Measurements from ENCODE around the gene POM121.
A peak's percentile ranks its signal among the peaks of the same experiment; 100 is the strongest.
"Not testable (repeated sequence)": the region's sequence is repeated elsewhere in the genome, so short reads cannot be mapped to it uniquely, and the experiment has no call there.

Gene POM121

DNA sequence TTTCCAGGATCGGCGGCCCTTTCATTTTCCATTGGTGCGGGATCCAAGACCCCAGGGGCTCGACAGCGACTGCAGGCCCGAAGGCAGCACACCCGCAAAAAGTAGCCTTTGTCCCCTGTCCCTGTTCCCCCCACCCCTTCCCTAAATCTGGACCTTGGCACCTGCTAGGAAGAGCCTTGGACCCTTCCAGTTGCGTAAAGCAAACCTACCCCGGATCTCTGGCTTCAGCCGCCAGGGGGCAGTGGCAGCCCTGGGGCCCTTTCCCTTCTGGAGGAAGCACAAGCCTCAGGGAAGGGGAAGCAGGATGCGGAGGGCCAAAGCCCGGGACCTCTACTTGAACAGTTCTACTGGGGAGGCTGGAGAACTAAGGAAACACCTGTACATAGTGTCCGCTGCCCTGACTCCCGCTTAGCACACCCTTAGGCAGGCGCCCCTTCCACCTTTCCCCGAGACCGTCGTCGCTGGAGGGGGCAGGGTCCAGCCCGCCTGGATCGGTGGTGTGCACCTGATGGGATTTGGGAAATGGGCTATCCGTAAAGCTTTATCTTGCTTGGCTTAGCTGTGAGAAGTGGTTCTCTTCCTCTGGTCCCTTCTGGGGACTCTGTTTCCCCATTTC lies 21.3 kb downstream of the POM121 start:
- TF ChIP-seq, protein P1, sequence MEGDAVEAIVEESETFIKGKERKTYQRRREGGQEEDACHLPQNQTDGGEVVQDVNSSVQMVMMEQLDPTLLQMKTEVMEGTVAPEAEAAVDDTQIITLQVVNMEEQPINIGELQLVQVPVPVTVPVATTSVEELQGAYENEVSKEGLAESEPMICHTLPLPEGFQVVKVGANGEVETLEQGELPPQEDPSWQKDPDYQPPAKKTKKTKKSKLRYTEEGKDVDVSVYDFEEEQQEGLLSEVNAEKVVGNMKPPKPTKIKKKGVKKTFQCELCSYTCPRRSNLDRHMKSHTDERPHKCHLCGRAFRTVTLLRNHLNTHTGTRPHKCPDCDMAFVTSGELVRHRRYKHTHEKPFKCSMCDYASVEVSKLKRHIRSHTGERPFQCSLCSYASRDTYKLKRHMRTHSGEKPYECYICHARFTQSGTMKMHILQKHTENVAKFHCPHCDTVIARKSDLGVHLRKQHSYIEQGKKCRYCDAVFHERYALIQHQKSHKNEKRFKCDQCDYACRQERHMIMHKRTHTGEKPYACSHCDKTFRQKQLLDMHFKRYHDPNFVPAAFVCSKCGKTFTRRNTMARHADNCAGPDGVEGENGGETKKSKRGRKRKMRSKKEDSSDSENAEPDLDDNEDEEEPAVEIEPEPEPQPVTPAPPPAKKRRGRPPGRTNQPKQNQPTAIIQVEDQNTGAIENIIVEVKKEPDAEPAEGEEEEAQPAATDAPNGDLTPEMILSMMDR (IDR thresholded peaks at IDR 0.05; ENCODE audit: low read depth, low read length) = peak; percentile 27
- DNase-seq (ENCODE audit: low read depth in 2 of 2); H3K4me3 ChIP-seq (replicated peaks in 1 of 2; ENCODE audit: low read depth in 2 of 2, low read length in 2 of 2): not testable (repeated sequence)

DNA sequence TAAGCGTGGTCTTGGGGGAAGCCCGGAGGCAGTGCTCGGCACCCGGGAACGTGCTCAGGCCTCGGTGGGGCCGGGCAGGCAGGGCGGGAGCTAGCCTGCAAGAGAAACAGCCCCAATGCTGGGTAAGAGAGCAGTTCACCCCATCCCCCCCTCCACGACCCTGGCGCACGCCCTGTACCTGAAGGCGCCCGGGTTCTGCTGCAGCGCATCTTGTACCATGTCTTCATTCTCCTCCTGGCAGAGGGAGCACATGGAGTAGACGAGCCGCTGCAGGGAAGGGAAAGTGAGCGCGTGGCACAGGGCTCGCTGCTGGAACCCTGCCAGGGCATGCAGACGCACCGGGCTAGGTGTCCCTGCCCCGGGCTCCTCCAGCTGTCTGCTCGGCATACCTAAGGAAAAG lies 23.8 kb downstream of the POM121 start:
- DNase-seq (ENCODE audit: low read depth in 2 of 2); H3K4me3 ChIP-seq (replicated peaks in 1 of 2; ENCODE audit: low read depth in 2 of 2, low read length in 2 of 2): not testable (repeated sequence)

DNA sequence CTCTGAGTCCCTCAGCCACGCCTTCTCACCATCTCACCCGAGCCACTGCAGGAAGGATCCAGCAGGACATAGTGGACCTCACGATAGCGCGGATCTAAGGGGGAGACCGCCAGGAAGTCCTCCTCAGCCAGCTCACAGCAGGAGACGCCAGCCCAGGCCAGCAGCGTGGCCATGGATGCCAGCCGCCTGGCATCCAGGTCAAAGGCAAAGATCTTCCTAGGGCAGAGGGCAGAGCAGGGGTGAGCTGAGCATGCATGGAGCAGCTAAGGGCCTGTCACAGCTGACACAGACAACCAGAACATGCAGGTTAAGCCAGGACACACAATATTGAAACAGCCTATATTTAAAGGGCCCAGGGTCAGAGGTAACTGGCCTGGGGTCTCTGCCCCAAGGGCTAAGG lies 24.4 kb downstream of the POM121 start:
- DNase-seq (ENCODE audit: low read depth in 2 of 2) = not testable (repeated sequence)

DNA sequence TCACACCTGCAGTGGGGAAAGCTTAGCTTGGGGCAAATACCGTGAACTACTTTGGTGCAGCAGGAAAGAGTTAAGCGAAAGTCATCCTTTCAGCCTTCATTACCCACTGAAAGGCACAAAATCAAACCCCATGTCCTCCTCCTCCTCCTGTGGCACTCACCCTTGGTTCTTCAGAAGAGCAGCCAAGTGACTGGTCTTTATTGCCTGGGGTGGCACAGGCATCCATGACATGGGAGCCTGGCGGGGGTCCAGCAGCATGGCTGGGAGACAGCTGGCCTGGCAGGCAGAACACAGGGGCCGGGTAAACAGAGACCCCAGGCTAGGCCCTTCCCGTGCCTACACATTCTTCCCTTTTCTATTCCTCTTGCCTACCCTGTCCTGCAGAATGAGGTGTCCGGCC lies 24.8 kb downstream of the POM121 start:
- DNase-seq (ENCODE audit: low read depth in 2 of 2); H3K4me3 ChIP-seq (replicated peaks in 1 of 2; ENCODE audit: low read depth in 2 of 2, low read length in 2 of 2): not testable (repeated sequence)

More for the DNA sequence above, 24.4 kb downstream of the POM121 start:
- H3K4me3 ChIP-seq (replicated peaks in 1 of 2; ENCODE audit: low read depth in 2 of 2, low read length in 2 of 2) = not testable (repeated sequence)

DNA sequence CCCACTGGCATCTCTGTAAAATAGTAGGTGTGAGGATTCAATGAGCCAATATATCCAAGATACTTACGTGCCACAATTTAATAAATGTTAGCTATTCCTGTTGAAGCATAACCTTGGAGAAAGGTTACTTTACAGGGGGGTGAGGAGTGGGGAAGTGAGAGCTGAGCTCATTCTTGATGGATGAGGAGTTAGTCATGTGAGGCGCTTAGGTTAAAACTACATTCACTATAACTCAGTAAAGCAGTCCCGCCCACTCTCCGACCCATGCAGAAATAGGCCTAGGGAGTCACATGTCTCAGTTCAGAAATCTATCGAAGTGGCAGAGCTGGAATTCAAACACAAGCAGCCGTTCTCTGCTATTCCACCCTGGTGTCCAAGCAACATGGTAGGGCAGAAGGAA lies 25.5 kb downstream of the POM121 start:
- H3K4me3 ChIP-seq (replicated peaks in 1 of 2; ENCODE audit: low read depth in 2 of 2, low read length in 2 of 2); DNase-seq (ENCODE audit: low read depth in 2 of 2): not testable (repeated sequence)

DNA sequence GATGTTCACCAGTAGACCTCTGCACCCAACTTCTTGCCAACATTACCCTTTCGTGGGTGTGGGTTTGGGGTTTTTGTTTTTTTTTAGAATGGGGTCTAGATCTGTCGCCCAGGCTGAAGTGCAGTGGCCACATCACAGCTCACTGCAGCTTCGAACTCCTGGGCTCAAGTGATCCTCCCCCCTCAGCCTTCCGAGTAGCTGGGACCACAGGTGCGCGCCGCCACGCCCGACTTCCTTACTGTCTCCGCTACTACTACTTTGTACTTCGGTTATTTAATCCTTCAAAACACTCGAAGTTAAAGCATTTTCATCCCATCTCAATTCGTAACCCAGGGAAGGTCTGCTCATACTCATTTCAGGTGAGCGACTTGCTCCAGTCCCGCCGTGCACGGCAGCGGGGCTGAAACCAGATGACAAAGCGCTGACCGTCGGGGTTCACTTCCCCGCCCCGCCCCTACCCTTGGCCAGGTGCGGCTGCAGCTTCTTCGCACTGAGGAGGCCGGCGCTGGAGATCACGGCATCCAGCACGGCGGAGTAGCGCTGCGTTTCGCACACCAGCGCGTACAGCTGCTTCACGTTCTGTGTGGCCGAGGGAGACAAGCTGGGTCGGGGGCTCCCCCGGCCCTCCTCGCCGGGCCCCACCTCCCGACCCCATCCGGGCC lies 29.1 kb downstream of the POM121 start:
- H3K4me3 ChIP-seq (replicated peaks in 1 of 2; ENCODE audit: low read depth in 2 of 2, low read length in 2 of 2) = peak overlapping the region in 1 of 2 donors; percentile 28
- not testable (repeated sequence) for DNase-seq (ENCODE audit: low read depth in 2 of 2)

DNA sequence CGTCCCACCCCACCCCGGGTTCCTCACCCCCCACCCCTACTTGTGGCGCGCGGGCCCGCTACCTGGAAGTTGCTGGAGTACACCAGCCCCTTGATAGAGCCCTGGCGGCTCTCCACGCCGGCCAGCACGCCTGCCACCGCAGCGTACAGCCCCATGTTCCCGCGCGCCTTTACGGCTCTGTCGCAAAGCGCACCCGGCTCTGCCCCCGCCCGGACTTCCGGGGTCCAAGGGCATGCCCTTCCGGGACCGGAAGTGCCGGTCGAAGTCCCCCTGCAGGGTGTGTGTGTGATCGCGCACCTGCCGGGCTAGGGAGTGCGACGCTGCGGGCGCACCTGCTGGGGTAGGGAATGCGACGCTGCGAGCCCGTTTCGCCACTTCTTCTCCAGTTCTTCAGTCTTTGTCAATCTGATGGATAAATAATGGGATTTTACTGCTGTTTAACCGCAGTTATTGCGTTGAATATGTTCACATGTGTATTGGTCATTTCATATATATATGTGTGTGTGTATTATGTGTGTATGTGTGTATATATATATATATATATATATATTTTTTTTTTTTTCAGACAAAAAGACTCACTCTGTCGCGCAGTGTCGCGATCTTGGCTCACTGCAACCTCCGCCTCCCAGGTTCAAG lies 29.8 kb downstream of the POM121 start:
- DNase-seq (ENCODE audit: low read depth in 2 of 2) = not testable (repeated sequence)

DNA sequence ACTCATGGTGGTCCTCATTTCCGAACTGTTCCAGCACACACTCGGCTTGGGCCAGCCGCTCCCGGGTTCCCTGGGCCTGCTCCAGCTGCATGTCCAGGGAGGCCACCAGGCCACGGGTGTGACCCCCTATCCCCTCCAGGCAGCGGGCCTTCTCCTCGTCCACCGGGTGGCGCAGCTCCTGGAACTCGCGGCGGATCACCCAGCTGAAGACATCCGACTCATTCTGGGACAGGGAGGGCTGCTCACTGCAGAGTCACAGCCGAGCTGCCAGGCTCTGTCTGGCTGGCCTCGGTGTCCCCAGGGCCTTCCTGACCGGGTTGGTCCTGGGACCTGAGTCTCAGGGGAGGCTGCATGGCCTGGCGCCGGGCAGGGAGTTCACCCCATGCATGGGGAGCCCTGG lies 35.1 kb downstream of the POM121 start:
- DNase-seq (ENCODE audit: low read depth in 2 of 2); H3K4me3 ChIP-seq (replicated peaks in 1 of 2; ENCODE audit: low read depth in 2 of 2, low read length in 2 of 2): not testable (repeated sequence)

More for the DNA sequence above, 29.8 kb downstream of the POM121 start:
- H3K4me3 ChIP-seq (replicated peaks in 1 of 2; ENCODE audit: low read depth in 2 of 2, low read length in 2 of 2) = peak overlapping the region in 1 of 2 donors; percentile 28

DNA sequence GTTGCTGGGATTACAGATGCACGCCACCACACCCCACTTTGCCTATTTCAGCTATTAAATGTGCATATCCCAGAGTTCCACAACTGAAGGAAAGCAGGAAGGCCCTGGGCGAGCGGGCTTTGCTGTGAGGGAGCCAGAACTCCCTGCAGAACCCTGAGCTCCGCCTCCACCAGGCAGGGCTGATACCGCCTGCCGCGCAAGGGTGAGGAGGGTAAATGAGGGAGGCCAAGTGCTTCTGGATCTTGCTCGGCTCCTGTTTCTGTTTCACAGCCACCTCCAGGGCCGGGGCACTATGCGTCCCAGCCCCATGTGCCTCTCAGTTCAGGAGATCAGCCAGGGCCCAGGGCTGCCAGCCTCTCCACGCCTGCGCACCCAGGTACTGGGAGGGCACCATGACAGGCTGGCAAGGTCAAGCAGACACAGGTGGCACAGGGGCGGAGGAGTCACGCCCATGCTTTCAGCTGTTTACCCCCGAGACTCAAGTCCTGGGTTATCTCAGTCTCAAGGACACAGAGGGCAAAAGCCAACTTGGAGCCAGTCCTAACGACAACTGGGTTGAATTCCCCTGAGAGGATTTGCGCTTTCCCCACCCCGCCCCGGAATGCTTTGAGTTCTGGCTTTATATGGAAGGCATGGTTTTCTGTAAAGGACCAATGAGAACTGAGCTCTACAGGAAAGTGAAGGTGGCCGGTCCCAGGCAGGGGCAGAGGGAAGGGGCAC lies 35.9 kb downstream of the POM121 start:
- H3K4me3 ChIP-seq (replicated peaks in 1 of 2; ENCODE audit: low read depth in 2 of 2, low read length in 2 of 2); DNase-seq (ENCODE audit: low read depth in 2 of 2): not testable (repeated sequence)

DNA sequence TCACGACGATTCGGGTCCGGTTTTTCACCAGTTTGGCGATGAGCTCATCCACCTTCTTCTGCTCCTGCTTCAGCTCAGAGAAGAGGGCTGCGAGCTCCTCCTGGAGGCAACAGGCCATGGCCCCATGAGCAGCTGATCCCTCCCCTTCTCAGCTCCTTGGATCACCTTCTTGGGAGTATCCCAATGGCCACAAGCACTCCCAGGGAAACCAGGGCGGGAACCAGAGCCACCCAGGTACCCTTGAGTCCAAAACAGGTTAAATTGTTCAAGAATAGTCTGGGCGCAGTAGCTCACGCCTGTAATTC lies 36.4 kb downstream of the POM121 start:
- DNase-seq (ENCODE audit: low read depth in 2 of 2); H3K4me3 ChIP-seq (replicated peaks in 1 of 2; ENCODE audit: low read depth in 2 of 2, low read length in 2 of 2): not testable (repeated sequence)

DNA sequence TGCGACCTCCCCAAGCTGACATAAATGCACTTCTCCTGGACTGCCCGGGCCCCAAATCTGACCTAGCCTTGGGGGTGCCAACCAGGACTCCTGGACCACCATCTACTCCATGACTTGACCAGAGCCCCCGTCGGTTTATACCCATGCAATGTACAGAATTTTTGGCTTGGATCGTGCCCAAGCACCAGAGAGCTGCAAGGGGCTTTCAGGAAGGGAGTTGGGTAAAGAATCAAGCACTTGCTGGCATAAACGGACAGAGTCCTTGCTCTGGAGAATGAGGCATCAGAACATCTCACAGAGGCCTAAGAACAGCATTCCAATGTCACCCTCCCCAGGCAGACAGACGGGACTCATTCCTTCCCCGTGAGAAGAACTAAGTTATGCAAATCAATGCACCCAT lies 38.2 kb downstream of the POM121 start:
- not testable (repeated sequence) for H3K4me3 ChIP-seq (replicated peaks in 1 of 2; ENCODE audit: low read depth in 2 of 2, low read length in 2 of 2); DNase-seq (ENCODE audit: low read depth in 2 of 2)

DNA sequence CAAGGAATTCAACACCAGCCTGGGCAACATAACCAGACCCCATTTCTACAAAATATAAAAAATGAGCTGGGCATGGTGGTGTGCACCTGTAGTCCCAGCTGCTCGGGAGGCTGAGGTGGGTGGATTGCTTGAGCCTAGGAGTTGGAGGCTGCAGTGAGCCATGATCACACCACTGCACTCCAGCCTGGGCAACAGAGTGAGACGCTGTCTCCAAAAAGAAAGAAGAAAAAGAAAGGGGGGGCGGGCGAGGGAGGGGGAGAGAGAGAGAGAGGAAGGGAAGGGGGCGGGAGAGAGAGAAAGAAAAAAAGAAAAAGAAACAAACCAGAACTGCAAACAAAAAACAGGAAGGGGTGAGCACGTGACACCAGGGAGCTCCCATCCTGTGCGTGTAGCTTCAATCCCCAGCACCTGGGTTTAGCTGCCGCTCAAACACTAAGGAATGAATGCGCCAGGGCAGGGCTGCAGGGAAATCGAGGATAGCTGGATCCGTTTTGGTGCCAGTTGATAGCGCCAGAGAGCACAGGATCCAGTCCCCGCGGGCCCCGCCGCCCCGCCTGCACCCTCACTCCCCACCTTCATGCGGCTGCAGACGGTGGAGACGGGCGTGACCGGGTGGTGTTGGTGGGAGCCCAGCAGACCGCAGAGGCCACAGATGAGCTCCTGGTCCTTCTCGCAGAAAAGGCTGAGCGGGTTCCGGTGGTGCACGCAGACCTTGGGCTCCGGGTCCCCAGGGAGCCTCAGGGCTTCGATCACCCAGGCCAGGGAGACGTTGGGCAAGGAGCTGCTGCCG lies 40.5 kb downstream of the POM121 start:
- H3K4me3 ChIP-seq (replicated peaks in 1 of 2; ENCODE audit: low read depth in 2 of 2, low read length in 2 of 2); DNase-seq (ENCODE audit: low read depth in 2 of 2): not testable (repeated sequence)

DNA sequence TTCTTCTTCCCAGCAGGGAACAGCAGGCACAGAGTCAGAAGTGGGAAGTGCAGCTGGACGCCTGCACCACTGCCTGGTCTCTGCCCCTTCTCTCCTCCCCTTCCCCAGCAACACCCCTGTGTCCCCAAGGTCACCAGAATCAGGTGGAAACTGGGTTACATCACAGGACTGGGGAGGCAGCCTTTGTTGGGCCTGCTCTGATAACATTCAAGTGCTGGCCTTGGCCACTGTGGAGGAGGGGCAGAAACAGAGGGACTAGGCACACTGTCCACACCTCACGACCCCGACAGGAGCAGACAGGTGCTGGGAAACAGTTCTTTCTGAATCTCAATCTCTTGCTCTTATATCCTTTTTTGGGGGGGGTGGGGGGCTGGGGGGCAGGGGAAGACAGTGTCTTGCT lies 42.0 kb downstream of the POM121 start:
- H3K4me3 ChIP-seq (replicated peaks in 1 of 2; ENCODE audit: low read depth in 2 of 2, low read length in 2 of 2); DNase-seq (ENCODE audit: low read depth in 2 of 2): not testable (repeated sequence)

DNA sequence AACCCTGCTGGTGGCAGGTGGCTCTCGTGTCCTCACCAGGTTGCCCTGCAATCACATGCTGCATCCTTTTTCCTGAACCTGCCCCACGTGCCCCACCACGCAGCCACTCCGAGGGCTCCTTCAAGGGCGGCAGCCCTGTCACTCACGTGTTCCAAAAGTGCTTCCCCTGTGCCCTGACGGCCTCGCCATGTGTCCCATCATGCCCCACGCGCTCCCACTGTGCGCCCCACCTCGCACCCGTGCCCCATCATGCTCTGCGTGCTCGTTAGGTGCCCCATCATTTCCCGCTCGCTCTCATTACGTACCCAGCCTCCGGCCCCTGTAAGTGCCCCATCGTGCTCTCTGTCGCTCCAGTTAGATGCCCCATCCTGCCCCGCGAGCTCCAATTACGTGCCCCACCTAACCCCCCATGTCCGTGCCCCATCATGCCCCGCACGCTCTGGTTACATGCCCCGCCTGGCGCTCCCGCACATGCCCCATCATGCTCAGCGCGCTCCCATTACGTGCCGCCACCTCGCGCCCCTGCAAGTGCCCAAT lies 44.2 kb downstream of the POM121 start, which contains the start of gene TRIM74:
TRIM74 (minus strand) TSS at position 487 of the 537 bp plus-strand sequence. CDS start 3,309 bp downstream, outside the sequence.
- H3K4me3 ChIP-seq (replicated peaks in 1 of 2; ENCODE audit: low read depth in 2 of 2, low read length in 2 of 2); DNase-seq (ENCODE audit: low read depth in 2 of 2): not testable (repeated sequence)

DNA sequence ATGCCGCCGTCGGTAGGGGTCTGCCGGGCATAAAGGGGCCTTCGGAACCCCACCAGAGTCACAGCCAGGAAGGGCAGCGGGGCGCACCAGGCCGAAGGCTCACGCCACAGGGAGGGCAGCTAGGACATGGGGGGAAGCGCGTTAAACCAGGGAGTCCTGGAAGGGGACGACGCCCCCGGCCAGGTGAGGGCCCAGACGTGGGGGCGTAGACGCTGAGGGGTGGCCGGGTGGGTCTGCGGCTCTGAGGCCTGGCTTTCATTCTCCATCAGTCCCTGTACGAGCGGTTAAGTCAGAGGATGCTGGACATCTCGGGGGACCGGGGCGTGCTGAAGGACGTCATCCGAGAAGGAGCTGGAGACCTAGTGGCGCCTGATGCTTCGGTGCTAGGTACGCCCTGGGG lies 44.8 kb downstream of the POM121 start:
- H3K4me3 ChIP-seq (replicated peaks in 1 of 2; ENCODE audit: low read depth in 2 of 2, low read length in 2 of 2); DNase-seq (ENCODE audit: low read depth in 2 of 2): not testable (repeated sequence)

DNA sequence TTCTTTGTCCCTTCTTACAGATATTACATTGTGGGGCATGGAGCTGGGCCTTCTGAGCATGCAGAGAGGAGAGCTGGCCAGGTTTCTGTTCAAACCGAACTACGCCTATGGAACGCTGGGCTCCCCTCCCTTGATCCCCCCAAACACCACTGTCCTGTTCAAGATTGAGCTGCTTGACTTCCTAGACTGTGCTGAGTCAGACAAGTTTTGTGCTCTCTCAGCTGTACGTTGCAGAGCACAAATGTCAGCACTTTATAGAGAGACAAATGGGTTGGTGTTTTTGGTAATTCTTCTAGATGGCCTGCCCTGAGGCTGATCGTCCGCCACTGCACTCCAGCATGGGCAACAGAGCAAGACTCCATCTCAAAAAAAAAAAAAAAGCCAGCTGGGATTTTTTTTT lies 46.6 kb downstream of the POM121 start:
- DNase-seq (ENCODE audit: low read depth in 2 of 2); H3K4me3 ChIP-seq (replicated peaks in 1 of 2; ENCODE audit: low read depth in 2 of 2, low read length in 2 of 2): not testable (repeated sequence)

Measured in cardiac fibroblast (primary cell).